Measurements from ENCODE around the gene CERS4.

DNA sequence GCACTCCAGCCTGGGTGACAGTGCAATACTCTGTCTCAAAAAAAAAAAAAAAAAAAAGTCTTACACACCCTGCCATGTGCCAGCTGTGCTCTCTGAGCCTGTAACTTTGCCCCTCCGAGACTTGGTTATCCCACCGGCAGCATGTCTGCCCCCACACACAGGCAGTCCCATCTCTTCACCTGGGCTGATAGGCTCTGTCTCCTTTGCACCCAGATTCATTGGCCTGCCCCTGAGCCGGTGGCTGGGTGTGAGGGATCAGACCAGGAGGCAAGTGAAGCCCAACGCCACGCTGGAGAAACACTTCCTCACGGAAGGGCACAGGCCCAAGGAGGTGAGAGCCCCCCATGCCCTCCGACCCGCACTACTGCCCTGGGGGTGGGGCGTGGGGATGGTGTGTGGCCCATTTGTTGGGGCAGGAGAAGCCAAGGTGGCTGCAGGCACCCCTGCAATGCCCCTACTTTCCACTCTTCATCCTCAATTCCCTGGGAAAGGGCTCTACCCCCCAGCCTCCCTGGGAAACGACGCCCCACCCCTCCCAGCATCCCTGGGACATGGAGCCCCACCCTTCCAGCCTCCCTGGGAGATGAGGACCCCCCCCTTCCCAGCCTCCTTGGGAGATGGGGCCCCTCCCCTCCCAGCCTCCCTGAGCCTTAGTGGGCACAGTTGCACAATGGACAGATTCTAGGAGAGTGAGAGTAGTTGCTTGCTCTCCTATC is 45.3 kb downstream of the CERS4 start:
- TF ChIP-seq CTCF (IDR thresholded peaks at IDR 0.05; ENCODE audit: borderline replicate concordance, extremely low read depth, low read length, poor library complexity, severe bottlenecking) = no peak
- no peak for TF ChIP-seq EZH2 (IDR thresholded peaks at IDR 0.05; ENCODE audit: borderline replicate concordance, low read depth, low read length, severe bottlenecking)

Measured in DND-41 (cell line).